Activated CD4-positive, alpha-beta memory T cell treated with anti-CD3 and anti-CD28 coated beads, Interleukin-2, amount 10 ng/mL, durations not matched to agents 7 days and 5 days (primary cell): ENCODE data around the gene IQSEC3. TPM values are rescaled to one million over a fixed set of nuclear protein-coding genes. Genes with fewer than 3 reads are reported as not detected.

Source experiments
- CTCF ChIA-PET: fragments of 350-600 bp; sonication (Branson Sonifier 250); formaldehyde crosslinking; loops from one replicate; lab custom pipeline; 2021; ENCODE audit warnings: antibody characterized with exemption, inconsistent platforms; lab: Charles Lee
- POLR2A ChIA-PET: fragments of 350-600 bp; sonication (Branson Sonifier 250); formaldehyde crosslinking; loops from one replicate; lab custom pipeline; 2021; ENCODE audit warnings: antibody characterized with exemption; lab: Charles Lee
- DNase-seq: peaks from one replicate; pipeline ENCODE4 v3.0.0-alpha.2; 2020
- H3K27ac Mint-ChIP-seq: one replicate; pipeline ENCODE4 v1.8.0; 2021; ENCODE audit warnings: mild to moderate bottlenecking, mixed read lengths
- H3K27me3 Mint-ChIP-seq: one replicate; pipeline ENCODE4 v1.8.0; 2021; ENCODE audit warnings: mixed read lengths
- H3K36me3 Mint-ChIP-seq: one replicate; pipeline ENCODE4 v1.8.0; 2021; ENCODE audit warnings: low read depth, mixed read lengths
- H3K4me1 Mint-ChIP-seq: one replicate; pipeline ENCODE4 v1.8.0; 2021; ENCODE audit warnings: mixed read lengths
- H3K4me3 Mint-ChIP-seq: one replicate; pipeline ENCODE4 v1.8.0; 2021; ENCODE audit warnings: mild to moderate bottlenecking, mixed read lengths
- H3K9me3 Mint-ChIP-seq: one replicate; pipeline ENCODE4 v1.8.0; 2021; ENCODE audit warnings: mixed read lengths
- total RNA-seq, 2 experiments: library from RNA; stranded (reverse); gene quantifications; one replicate each; pipeline ENCODE4 v1.2.3, GENCODE V29; 2021

IQSEC3 gene
- total RNA-seq, 2 experiments from 2014 or later = 0.10 to 0.33 TPM

- Mint-ChIP-seq H3K27ac (no peak overlapping the region), H3K4me3 (no peak overlapping the region), H3K27me3 (peaks cover 6% of the 10 kb centered on the region), H3K36me3 (no peaks in the 10 kb centered on the region), H3K4me1 (no peaks in the 10 kb centered on the region), H3K9me3 (no peaks in the 10 kb centered on the region)
- ChIA-PET CTCF (no interaction called here), POLR2A (no interaction called here)
- no peak for DNase-seq
Measured at GRCh38 chr12:218221-218620, 151.7 kb downstream of the IQSEC3 start.

DNA sequence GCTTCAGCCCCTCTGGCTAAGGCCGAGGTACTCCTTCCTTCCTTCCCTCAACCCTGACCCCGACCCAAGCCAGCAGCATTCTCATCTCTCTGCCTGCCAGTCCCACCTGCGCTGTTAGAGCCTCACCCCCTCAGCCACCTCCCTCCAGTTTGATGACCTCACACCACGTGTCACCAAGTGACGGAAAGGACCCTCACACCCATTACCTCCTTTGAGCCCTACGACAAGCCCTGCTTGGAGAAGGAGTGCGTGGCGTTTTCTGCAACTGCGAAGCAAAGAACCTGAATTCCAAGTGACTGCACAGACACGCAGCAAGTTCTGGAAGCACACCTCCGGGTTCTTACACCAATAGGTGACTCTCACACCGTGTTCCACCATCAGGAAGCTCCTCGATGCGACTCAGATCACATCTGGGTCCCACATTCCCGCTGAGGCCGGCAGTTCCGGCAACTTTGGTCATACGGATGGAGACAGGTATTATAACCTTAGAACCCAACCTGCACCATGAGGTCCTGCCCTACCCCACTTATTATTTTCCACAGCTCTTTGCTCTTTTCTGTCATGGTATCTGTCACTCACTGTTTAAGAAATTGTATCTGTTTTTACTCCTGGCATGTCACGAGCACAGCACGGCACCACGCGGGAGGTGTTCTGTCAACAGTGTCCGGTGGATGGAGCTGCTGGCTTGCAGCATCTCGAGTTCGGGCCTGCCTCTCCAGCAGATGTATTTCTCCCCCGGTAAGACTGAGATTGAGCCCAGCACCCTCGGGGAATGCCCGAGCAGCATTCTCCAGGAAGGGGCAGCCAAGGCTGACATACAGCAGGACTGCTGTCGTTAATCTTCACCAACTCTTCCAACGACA is 152.4 kb downstream of the IQSEC3 start:
- no peak for DNase-seq
- Mint-ChIP-seq H3K27ac (no peak overlapping the region), H3K4me1 (no peaks in the 10 kb centered on the region), H3K36me3 (no peaks in the 10 kb centered on the region), H3K9me3 (no peaks in the 10 kb centered on the region), H3K27me3 (peaks cover 4% of the 10 kb centered on the region), H3K4me3 (no peak overlapping the region)
- ChIA-PET CTCF (interaction anchor here (0.7 to 1.8 kb wide), 6 partner anchors 7 to 51 kb away, joined by 3 to 6 read pairs (median 4); no protein-coding TSS in a partner anchor), POLR2A (no interaction called here)

GRCh38 chr12:219891-220352 is 153.4 kb downstream of the IQSEC3 start:
- CTCF ChIA-PET = interaction anchor here (0.7 to 1.8 kb wide), 7 partner anchors 8 to 52 kb away, joined by 3 to 6 read pairs (median 4); no protein-coding TSS in a partner anchor
- DNase-seq = peak; percentile 79

GRCh38 chr12:220491-220890 is 153.9 kb downstream of the IQSEC3 start:
- CTCF ChIA-PET = interaction anchor here (1.1 to 1.8 kb wide), 6 partner anchors 9 to 50 kb away, joined by 3 to 6 read pairs (median 4); no protein-coding TSS in a partner anchor
- Mint-ChIP-seq H3K4me1 (no peaks in the 10 kb centered on the region), H3K36me3 (no peaks in the 10 kb centered on the region), H3K4me3 (no peak overlapping the region), H3K27ac (no peak overlapping the region), H3K9me3 (no peaks in the 10 kb centered on the region), H3K27me3 (no peaks in the 10 kb centered on the region)
- DNase-seq = no peak
- POLR2A ChIA-PET = no interaction called here

More at GRCh38 chr12:219891-220352, 153.4 kb downstream of the IQSEC3 start:
- POLR2A ChIA-PET = no interaction called here
- Mint-ChIP-seq H3K4me1 (no peaks in the 10 kb centered on the region), H3K4me3 (no peak overlapping the region), H3K9me3 (no peaks in the 10 kb centered on the region), H3K27ac (no peak overlapping the region), H3K36me3 (no peaks in the 10 kb centered on the region), H3K27me3 (peaks cover 4% of the 10 kb centered on the region)

- no peaks in the 10 kb centered on the region for H3K9me3 Mint-ChIP-seq
- H3K4me1 Mint-ChIP-seq = no peaks in the 10 kb centered on the region
- CTCF ChIA-PET = interaction anchor here (1.7 to 1.8 kb wide), 2 partner anchors 23 to 49 kb away, joined by 4 to 5 read pairs; no protein-coding TSS in a partner anchor
- no peaks in the 10 kb centered on the region for H3K36me3 Mint-ChIP-seq
- H3K4me3 Mint-ChIP-seq = no peak overlapping the region
- POLR2A ChIA-PET = no interaction called here
- DNase-seq = no peak
- H3K27me3 Mint-ChIP-seq = no peaks in the 10 kb centered on the region
- H3K27ac Mint-ChIP-seq = no peak overlapping the region
Measured at GRCh38 chr12:220946-221550, 154.5 kb downstream of the IQSEC3 start.

DNA sequence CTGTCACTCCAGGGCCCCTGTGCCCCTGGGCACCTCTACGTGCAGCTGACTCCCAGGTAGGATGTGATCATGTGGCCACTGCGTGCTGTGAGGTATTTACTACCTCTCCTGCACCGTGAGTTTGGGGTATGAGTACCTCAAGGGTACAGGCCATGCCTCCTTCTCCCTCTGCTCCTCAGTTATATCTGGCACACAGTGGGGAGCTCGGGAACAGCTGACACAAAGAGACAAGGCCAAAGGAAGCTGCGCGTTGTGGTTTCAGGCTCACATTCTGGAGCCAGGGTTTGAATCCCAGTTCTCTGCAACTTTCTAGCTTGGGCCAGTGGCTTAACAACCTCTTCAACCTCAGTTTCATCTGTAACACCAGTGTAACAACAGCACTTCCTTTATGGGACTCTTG is 155.2 kb downstream of the IQSEC3 start:
- Mint-ChIP-seq H3K4me1 (no peaks in the 10 kb centered on the region), H3K4me3 (no peak overlapping the region), H3K27ac (no peak overlapping the region), H3K9me3 (no peaks in the 10 kb centered on the region), H3K27me3 (no peaks in the 10 kb centered on the region), H3K36me3 (no peaks in the 10 kb centered on the region)
- POLR2A ChIA-PET = no interaction called here
- CTCF ChIA-PET = interaction anchor here (1.9 kb wide), 1 partner anchor 9 kb away, joined by 6 read pairs; no protein-coding TSS in a partner anchor
- DNase-seq = no peak

- no peaks in the 10 kb centered on the region for H3K36me3 Mint-ChIP-seq
- DNase-seq = no peak
- H3K27me3 Mint-ChIP-seq = peaks cover 1% of the 10 kb centered on the region
- POLR2A ChIA-PET = no interaction called here
- no peak overlapping the region for H3K4me3 Mint-ChIP-seq
- H3K4me1 Mint-ChIP-seq = no peaks in the 10 kb centered on the region
- H3K9me3 Mint-ChIP-seq = no peaks in the 10 kb centered on the region
- CTCF ChIA-PET = no interaction called here
- no peak overlapping the region for H3K27ac Mint-ChIP-seq
Measured at GRCh38 chr12:223841-224240, 157.3 kb downstream of the IQSEC3 start.

GRCh38 chr12:224330-224729 is 157.8 kb downstream of the IQSEC3 start:
- H3K4me1 Mint-ChIP-seq = no peaks in the 10 kb centered on the region
- no peak overlapping the region for H3K27ac Mint-ChIP-seq
- CTCF ChIA-PET = no interaction called here
- DNase-seq = no peak
- H3K36me3 Mint-ChIP-seq = no peaks in the 10 kb centered on the region
- no peaks in the 10 kb centered on the region for H3K9me3 Mint-ChIP-seq
- H3K27me3 Mint-ChIP-seq = peaks cover 4% of the 10 kb centered on the region
- H3K4me3 Mint-ChIP-seq = no peak overlapping the region
- POLR2A ChIA-PET = no interaction called here

- CTCF ChIA-PET = no interaction called here
- H3K4me1 Mint-ChIP-seq = no peaks in the 10 kb centered on the region
Measured at GRCh38 chr12:225012-225411, 158.4 kb downstream of the IQSEC3 start.

GRCh38 chr12:226401-226800 is 159.8 kb downstream of the IQSEC3 start:
- H3K27me3 Mint-ChIP-seq = peaks cover 5% of the 10 kb centered on the region
- H3K27ac Mint-ChIP-seq = no peak overlapping the region
- no peaks in the 10 kb centered on the region for H3K4me1 Mint-ChIP-seq
- CTCF ChIA-PET = interaction anchor here (0.5 kb wide), 1 partner anchor 252 kb away, joined by 4 read pairs; no protein-coding TSS in a partner anchor
- no peaks in the 10 kb centered on the region for H3K36me3 Mint-ChIP-seq
- no peak for DNase-seq
- H3K9me3 Mint-ChIP-seq = no peaks in the 10 kb centered on the region
- POLR2A ChIA-PET = no interaction called here
- H3K4me3 Mint-ChIP-seq = no peak overlapping the region

More at GRCh38 chr12:225012-225411, 158.4 kb downstream of the IQSEC3 start:
- no peak overlapping the region for H3K27ac Mint-ChIP-seq
- H3K9me3 Mint-ChIP-seq = no peaks in the 10 kb centered on the region
- DNase-seq = no peak
- H3K27me3 Mint-ChIP-seq = peaks cover 5% of the 10 kb centered on the region
- H3K36me3 Mint-ChIP-seq = no peaks in the 10 kb centered on the region
- no peak overlapping the region for H3K4me3 Mint-ChIP-seq
- POLR2A ChIA-PET = no interaction called here

DNA sequence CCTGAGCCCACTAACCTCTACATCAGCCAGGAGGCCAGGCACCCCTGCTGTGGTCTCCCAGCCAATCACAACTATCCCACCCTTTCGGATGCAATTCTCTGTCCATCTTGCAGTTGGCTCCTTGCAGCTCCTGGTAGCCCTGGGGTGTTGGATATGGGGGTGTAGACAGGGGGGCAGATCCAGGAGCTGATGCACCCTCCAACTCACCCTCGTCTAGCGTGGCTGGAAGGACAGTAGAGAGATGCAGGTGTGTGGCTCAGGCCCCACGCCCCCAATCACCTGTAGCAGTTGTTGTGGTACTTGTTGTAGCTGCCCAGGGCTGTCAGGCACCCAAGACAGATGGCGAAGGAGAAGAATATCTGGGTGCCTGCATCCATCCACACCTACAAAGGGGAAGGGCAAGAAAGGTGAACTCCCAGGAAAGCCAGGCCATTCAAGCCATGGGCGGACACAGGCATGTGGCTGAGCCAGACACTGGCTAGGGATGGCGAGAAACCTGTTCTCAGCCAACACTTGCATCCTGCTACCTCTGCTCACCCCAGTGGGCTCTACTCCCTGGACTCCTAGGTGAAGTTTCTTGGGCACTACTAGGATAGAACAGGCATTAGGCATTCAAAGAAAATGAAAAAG is 160.8 kb downstream of the IQSEC3 start:
- POLR2A ChIA-PET = no interaction called here
- H3K9me3 Mint-ChIP-seq = no peaks in the 10 kb centered on the region
- H3K4me3 Mint-ChIP-seq = no peak overlapping the region
- H3K27ac Mint-ChIP-seq = no peak overlapping the region
- CTCF ChIA-PET = no interaction called here
- no peaks in the 10 kb centered on the region for H3K36me3 Mint-ChIP-seq
- no peaks in the 10 kb centered on the region for H3K4me1 Mint-ChIP-seq
- DNase-seq = no peak
- peaks cover 10% of the 10 kb centered on the region for H3K27me3 Mint-ChIP-seq
